ENCODE results near the gene PRAMEF17. TPM values are rescaled to one million over a fixed set of nuclear protein-coding genes. Genes with fewer than 3 reads are reported as not detected.

The PRAMEF17 gene, protein sequence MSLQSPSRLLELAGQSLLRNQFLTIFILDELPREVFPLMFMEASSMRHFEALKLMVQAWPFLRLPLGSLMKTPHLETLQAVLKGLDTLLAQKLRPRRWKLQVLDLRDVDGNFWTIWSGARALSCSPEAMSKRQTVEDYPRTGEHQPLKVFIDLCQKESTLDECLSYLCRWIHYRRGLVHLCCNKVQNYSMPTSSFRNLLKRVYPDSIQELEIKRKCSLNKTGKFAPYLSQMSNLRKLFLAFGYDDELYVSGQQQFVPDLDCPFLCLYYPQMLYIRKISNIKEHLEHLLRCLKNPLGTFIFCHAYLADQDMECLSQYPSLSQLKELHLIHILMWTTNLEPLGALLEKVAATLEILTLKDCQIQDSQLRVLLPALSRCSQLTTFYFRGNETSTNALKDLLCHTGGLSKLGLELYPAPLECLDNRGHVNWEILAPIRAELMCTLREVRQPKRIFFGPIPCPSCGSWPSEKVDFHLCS
- total RNA-seq (2022; extraction: Qiagen RNA extraction): not detected in 5 replicates

DNA sequence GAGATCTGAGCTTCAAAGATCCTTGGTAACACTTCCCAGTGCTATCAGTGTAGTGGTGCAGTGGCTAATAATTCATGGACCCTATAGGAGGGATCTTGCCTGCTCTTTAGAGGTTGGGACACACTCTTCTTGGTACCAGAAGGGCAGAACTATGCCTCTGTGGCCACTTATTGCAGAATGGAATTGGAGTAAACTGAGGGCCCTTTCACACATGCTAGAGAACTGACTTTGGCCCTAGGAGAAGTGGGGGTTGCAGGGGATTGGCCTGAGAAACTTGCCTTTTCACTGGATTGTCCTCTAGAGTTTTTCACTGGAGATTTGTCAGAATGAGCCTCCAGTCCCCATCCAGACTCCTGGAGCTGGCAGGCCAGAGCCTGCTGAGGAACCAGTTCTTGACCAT, at the start of gene PRAMEF17:
TSS of gene PRAMEF17 (plus strand) at position 301 of the 400 bp plus-strand sequence. CDS start at position 327, 26 bp downstream.

GRCh38 chr1:13347034-13347433, 42.4 kb upstream of the PRAMEF17 start, which contains the start of gene PRAMEF14:
TSS of gene PRAMEF14 (minus strand) at chr1:13347134. CDS start at chr1:13345314, 1,820 bp downstream.

GRCh38 chr1:13410150-13410549, 20.7 kb downstream of the PRAMEF17 start, which contains the start of gene PRAMEF20:
TSS of gene PRAMEF20 (plus strand) at chr1:13410450. CDS start at chr1:13416355, 5,905 bp downstream.

Other genes starting within 250 kb of the PRAMEF17 start
- gene PRAMEF26, start 233.6 kb upstream of the PRAMEF17 start, total RNA-seq (2022; extraction: Qiagen RNA extraction): not detected in 5 replicates
- not detected in 5 replicates for gene HNRNPCL4, start 224.0 kb upstream of the PRAMEF17 start, total RNA-seq (2022; extraction: Qiagen RNA extraction)
- not detected in 5 replicates for gene PRAMEF9, start 217.8 kb upstream of the PRAMEF17 start, total RNA-seq (2022; extraction: Qiagen RNA extraction)
- not detected in 5 replicates for gene PRAMEF13, start 188.2 kb upstream of the PRAMEF17 start, total RNA-seq (2022; extraction: Qiagen RNA extraction)
- gene PRAMEF18, start 163.5 kb upstream of the PRAMEF17 start, total RNA-seq (2022; extraction: Qiagen RNA extraction): not detected in 5 replicates
- not detected in 5 replicates for gene PRAMEF5, start 135.4 kb upstream of the PRAMEF17 start, total RNA-seq (2022; extraction: Qiagen RNA extraction)
- gene PRAMEF8, start 104.5 kb upstream of the PRAMEF17 start, total RNA-seq (2022; extraction: Qiagen RNA extraction): not detected in 5 replicates
- not detected in 5 replicates for gene PRAMEF33, start 86.1 kb upstream of the PRAMEF17 start, total RNA-seq (2022; extraction: Qiagen RNA extraction)
- gene PRAMEF15, start 74.1 kb upstream of the PRAMEF17 start, total RNA-seq (2022; extraction: Qiagen RNA extraction): not detected in 5 replicates
- not detected in 5 replicates for gene PRAMEF14, start 42.5 kb upstream of the PRAMEF17 start, total RNA-seq (2022; extraction: Qiagen RNA extraction)
- not detected in 5 replicates for gene PRAMEF19, start 17.7 kb upstream of the PRAMEF17 start, total RNA-seq (2022; extraction: Qiagen RNA extraction)
- not detected in 5 replicates for gene PRAMEF20, start 20.8 kb downstream of the PRAMEF17 start, total RNA-seq (2022; extraction: Qiagen RNA extraction)
- gene LRRC38, start 124.4 kb downstream of the PRAMEF17 start, total RNA-seq (2022; extraction: Qiagen RNA extraction): 0.04 TPM in 1 of 5 replicates, not detected in the others
- not detected in 5 replicates for gene PDPN, start 194.2 kb downstream of the PRAMEF17 start, total RNA-seq (2022; extraction: Qiagen RNA extraction)

Data from A549 treated with CORT108297 at 1 μM for 4 hours (cell line).